Measurements from ENCODE around the gene CNTROB.
A peak's percentile ranks its signal among the peaks of the same experiment; 100 is the strongest.

Gene CNTROB

DNA sequence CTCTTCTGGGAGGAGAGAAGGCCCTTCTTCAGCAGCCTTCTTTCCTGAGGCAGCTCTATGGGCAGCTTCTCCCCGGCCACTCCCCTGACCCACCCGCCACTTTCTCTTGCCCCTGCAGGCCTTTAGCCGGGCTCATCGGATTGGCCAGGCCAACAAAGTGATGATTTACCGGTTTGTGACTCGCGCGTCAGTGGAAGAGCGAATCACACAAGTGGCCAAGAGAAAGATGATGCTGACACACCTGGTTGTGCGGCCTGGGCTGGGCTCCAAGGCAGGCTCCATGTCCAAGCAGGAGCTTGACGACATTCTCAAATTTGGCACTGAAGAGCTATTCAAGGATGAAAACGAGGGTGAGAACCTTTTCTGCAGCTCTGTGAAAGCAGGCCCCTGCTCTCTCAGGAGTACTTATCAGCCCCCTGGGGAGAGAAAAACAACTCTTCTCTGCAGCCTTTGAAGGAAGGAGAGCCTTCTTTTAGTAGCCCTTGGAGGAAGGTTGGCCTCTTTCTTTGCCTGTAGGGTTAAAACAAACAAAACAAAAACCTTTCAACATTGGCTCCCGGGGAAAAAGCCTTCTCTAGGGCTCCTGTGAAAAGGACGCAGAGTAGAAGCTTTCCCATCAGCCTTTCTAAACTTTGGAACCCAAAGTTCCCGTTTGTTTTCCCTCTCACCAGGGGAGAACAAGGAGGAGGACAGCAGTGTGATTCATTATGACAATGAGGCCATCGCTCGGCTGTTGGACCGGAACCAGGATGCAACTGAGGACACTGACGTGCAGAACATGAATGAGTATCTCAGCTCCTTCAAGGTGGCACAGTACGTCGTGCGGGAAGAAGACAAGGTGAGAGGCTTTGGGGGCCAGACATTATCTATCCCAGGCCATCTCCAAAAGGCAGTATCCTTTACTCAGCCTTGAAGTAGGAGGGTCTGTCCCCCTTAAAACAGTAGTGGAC lies 28.6 kb upstream of the CNTROB start:
- no peak for DNase-seq (ENCODE audit: low read depth)

DNA sequence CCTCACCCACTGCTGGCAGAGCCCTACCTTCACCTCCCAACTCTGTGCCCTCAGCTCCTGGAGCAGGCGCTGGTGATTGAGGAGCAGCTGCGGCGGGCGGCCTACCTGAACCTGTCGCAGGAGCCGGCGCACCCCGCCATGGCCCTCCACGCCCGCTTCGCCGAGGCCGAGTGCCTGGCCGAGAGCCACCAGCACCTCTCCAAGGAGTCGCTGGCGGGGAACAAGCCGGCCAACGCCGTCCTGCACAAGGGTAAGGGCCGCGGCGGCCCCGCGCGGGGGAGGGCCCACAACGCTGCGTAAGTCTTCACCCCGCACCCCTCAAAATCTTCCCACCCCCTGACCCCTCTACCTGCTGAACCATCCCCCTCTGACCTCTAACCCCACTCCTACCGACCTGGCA lies 22.9 kb upstream of the CNTROB start:
- DNase-seq (ENCODE audit: low read depth) = no peak

- no peak for DNase-seq (ENCODE audit: low read depth)
These were observed 21.7 kb upstream of the CNTROB start for GRCh38 chr17:7910281-7910680.

- no peak for DNase-seq (ENCODE audit: low read depth)
These were observed 21.3 kb upstream of the CNTROB start for GRCh38 chr17:7910711-7911110.

- no peak for DNase-seq (ENCODE audit: low read depth)
These were observed 20.9 kb upstream of the CNTROB start for GRCh38 chr17:7911116-7911515.

DNA sequence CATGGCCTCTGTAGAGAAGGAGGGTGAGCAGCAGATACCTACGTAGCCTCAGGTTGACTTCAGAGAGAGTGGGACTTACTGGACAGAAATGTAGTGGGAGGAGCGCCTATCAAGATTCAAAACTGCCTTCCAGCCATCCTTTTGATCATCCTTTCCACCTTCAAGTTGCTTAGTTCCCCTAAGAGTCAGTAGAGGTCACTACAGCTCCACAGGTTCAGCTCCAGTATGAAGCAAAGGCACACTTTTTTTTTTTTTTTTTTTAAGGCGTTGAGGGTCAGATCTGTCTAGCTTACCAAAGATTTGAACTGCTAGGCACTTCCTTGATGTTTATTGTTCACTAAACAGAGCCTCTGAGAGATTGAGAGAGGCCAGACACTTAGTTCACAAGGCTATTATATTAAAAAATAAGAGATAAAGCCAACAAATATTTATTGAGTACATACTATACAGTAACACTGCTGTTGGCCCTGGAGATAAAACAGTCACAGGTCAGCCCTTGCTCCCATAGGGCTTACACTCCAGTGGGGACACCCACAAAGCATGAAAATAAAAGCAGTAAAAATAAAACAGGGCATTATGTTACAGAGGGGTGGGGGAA lies 19.0 kb upstream of the CNTROB start:
- peak; percentile 32 for DNase-seq (ENCODE audit: low read depth)

GRCh38 chr17:7915179-7915610 lies 16.8 kb upstream of the CNTROB start:
- no peak for DNase-seq (ENCODE audit: low read depth)

DNA sequence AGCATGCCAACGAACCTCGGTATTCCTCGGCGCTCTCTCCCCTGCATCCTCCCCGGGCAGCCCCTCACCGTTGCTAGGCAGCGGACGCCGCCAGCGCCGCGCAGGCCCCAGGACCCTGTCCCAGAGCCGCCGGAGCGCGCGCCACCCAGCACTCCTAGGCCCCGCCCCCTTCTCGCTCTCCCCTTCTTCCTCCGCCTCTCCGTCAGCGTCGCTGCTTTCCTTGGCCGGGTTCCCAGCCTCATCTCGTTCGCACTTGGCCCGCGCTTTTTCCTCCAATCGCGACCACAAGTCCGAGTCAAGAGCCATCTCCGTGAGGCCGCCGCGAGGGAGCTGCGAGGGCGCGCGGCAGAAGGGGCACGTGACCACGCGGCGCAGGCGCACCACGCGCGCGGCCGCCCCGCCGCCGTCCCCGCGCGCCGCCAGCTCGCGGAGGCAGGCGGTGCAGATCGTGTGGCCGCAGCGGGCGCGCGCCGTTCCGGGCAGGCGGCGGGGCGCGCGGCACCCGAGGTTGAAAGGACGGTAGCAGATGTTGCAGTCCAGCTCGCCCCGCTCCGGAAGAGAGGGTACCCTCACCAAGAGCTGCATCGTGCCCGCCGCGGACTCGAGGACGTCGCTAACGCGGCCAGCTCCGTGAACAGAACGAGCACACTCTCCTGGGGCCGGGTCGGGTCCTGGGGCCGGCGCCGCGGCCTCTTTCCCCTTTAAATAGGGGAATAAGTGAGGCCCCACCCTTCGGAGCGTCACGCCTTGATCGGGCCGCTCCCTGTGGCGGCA lies 16.2 kb upstream of the CNTROB start, which contains the start of gene RNF227:
RNF227 (minus strand) TSS at position 679 of the 774 bp plus-strand sequence; CDS start at position 585, 94 bp downstream.
- DNase-seq (ENCODE audit: low read depth) = peak; percentile 75

- DNase-seq (ENCODE audit: low read depth) = no peak
These were observed 15.7 kb upstream of the CNTROB start for GRCh38 chr17:7916385-7916682.

- DNase-seq (ENCODE audit: low read depth) = no peak
These were observed 15.2 kb upstream of the CNTROB start for GRCh38 chr17:7916808-7917207.

DNA sequence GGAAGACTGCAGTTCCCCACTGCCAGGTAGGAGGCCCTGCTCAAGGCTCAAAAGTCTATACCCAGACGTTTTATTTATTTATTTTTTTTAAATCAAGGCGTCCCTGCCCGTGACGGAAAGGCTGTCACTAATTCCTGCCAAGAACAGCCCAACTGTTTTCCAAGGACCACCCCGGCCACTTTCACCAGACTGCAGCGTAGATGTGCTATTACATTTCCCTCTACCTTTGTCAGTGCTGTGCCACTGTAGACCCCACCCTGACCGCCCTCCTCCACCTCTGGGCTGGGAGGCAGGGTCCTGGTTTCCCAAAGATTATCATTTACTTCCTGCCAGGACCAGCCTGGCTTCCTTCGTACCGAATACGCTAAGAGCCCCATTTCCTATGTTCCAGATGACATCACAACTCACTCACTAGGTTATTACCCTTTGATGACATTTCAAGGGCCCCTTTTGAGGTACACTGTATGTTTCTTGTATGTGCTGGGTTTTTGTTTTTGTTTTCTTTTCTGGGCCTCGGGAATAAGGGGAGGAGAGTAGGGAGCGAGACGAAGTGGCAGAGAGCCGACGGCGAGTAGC lies 9.6 kb upstream of the CNTROB start:
- no peak for DNase-seq (ENCODE audit: low read depth)

- DNase-seq (ENCODE audit: low read depth) = peak; percentile 71
These were observed 9.0 kb upstream of the CNTROB start for GRCh38 chr17:7922845-7923628.

DNA sequence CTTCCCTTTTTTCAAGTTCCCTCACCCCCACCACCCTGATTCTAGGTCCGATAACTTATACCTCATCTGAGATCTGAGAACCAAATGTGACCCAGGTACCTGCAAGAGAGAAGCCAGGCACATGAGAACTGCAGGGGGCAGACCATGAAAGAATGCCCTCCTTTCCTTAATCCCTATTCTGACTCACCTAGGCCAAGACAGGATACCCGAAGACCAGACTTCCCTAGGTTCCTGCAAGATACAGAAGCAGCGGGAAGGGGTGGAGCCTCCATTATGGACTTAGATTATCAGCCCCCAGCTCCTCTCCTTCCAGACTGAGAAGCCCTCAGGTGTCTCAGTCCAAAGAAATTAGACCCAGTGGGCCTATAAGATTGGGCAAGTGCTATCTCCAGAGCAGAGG lies 4.4 kb upstream of the CNTROB start:
- no peak for DNase-seq (ENCODE audit: low read depth)

GRCh38 chr17:7929158-7930023 lies 2.6 kb upstream of the CNTROB start, which contains the start of gene KCNAB3:
Gene KCNAB3 (minus strand): TSS chr17:7929856. CDS start chr17:7929435, 421 bp downstream.
- DNase-seq (ENCODE audit: low read depth) = peak; percentile 61

DNA sequence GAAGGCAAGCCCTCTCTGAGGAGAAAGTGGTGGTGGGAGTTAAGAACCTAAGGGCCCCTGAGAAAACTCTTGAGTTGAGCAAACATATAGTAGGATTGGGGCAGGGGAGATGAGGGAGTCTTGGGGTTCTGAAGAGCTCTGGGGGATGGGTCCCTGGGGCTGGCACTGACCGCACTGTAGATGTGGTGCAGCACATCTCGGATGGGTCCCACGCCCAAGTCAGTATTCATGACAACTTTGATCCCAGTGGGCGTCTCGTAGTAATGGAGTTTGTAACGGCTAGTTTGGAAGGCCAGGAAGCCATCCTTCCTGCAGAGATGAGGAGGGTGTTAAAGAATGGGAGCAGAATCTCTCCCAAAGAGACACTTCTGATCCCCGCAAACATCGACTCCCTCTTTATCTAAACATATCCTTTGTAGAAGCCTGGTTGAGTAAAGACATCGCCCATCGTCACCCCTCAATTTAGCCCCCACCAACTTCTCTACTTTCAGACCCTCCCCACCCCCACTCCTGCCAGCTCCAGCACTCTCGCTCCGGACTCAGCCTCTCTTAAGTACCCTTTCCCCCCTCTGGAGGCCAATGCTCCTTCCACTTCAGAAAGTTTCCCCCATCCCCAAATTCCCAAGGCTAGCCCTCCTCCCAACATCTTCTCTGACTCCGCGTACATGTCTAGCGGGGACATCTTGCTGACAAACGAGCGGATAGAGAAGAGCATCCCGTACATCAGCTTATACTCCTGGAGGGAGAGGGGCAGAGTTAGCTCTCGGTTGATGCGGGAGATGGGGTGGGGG lies 970 bp upstream of the CNTROB start:
- DNase-seq (ENCODE audit: low read depth) = no peak

GRCh38 chr17:7932483-7932891 lies 481 bp downstream of the CNTROB start:
- no peak for DNase-seq (ENCODE audit: low read depth)

- DNase-seq (ENCODE audit: low read depth) = no peak
These were observed 943 bp downstream of the CNTROB start for GRCh38 chr17:7932949-7933348.

GRCh38 chr17:7935859-7936258 lies 3.9 kb downstream of the CNTROB start:
- DNase-seq (ENCODE audit: low read depth) = no peak

DNA sequence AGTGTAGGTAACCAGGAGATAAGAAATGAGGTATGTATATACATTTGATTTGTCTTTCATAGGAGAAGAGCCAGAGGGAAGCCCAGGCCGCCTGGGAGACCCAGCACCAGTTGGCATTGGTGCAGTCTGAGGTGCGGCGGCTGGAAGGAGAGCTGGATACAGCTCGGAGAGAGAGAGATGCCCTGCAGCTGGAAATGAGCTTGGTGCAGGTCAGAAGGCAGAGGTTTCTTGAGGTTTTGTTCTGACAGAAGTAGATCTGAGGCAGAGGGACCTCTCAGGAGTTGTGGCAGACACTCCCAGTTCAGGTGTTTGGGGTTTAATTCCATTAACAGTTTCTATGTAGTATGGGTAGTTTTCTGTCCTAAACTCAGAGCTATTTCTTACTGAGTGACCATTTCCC lies 8.0 kb downstream of the CNTROB start:
- no peak for DNase-seq (ENCODE audit: low read depth)

DNA sequence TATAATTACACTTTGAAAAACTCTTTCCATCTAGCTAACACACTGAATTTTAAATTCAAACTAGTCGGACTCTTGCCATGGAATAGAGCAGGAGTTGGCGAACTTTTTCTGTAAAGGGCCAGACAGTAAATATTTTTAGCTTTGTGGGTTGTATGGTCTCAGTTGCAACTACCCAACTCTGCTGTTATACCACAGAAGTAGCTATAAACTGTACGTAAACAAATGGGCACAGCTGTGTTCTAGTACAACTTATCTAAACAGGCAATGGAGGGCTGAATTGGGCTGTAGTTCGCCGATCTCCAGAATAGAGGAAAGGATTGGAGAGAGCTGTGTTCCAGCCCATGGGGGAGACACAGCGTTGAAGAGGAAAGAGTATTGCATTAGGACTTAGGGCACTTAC lies 8.7 kb downstream of the CNTROB start:
- no peak for DNase-seq (ENCODE audit: low read depth)
